HT-29 (cell line): ENCODE measurements around the gene TMEM121B. TPM values are rescaled to one million over a fixed set of nuclear protein-coding genes. Genes with fewer than 3 reads are reported as not detected.

Experiments used
- DNase-seq: peaks from one replicate; pipeline ENCODE4 v3.0.0-alpha.2; 2015; ENCODE audit warnings: low spot score
- total RNA-seq: library from RNA; depleted of rRNA; stranded (reverse); fragments of >200 nt; shearing (Covaris generic); gene quantifications from 2 replicates; pipeline ENCODE4 v1.2.3, GENCODE V29; 2014

Gene TMEM121B
- total RNA-seq, 1 experiment from 2014 or later, result 0.05 TPM

DNA sequence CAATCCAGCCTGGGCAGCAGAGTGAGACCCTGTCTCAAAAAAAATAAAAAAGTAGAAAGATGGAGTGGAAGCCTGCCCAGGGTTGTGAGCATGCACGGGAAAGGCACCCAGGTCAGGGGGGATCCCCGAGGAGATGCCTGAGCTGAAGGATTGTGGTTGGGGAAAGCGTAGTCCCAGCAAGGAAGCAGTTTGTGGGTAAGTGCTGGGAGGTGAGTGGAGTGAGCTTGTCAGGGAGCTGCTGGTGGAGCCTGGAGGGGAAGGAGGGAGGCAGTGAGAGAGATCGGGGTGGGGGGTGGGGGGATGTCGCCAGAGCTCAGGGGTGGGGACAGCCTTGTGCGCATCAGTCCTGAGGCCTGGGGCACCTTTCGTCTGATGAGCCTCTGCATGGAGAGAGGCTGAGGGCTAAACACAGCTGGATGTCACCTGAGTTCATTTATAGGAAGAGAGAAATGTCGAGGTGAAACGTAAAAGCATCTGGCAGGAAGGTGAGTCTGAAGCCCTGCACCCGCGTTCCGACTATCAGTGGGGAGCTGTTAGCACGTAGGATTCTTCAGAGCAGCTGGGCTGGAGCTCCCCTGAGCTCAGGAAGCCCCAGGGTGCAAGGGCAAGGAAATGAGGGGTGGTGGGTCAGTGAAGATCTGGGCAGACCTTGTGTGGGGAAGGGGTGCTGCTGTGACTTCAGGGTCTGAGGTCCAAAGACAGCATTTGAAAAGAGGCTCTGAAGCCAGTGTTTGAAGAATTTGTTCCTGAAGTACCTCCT, 10.2 kb downstream of the TMEM121B start:
- no peak for DNase-seq

DNA sequence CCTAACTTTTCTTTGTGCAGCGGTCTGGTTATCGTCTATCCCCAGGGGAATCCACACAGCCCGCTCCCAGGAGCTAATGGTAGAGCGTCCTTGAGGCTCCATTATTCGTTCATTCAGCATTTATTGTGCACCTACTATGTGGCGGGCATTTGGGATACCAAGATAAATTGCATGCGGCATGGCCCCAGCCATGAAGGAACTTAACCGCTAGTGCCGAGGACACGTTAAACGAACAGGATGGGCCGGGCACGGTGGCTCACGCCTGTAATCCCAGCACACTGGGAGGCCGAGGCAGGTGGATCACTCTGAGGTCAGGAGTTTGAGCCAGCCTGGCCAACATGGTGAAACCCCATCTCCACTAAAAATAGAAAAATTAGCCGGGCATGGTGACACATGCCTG, 11.2 kb downstream of the TMEM121B start:
- no peak for DNase-seq

DNA sequence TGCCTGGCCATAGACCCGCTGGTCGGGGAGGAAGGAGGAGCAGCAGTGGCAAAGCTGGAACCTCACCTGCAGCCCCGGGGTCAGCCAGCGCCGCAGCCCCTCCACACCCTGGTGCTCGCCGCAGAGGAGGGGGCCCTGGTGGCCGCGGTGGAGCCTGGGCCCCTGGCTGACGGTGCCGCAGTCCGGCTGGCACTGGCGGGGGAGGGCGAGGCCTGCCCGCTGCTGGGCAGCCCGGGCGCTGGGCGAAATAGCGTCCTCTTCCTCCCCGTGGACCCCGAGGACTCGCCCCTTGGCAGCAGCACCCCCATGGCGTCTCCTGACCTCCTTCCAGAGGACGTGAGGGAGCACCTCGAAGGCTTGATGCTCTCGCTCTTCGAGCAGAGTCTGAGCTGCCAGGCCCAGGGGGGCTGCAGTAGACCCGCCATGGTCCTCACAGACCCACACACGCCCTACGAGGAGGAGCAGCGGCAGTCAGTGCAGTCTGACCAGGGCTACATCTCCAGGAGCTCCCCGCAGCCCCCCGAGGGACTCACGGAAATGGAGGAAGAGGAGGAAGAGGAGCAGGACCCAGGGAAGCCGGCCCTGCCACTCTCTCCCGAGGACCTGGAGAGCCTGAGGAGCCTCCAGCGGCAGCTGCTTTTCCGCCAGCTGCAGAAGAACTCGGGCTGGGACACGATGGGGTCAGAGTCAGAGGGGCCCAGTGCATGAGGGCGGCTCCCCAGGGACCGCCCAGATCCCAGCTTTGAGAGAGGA, 11.9 kb downstream of the TMEM121B start:
- DNase-seq, result no peak

DNA sequence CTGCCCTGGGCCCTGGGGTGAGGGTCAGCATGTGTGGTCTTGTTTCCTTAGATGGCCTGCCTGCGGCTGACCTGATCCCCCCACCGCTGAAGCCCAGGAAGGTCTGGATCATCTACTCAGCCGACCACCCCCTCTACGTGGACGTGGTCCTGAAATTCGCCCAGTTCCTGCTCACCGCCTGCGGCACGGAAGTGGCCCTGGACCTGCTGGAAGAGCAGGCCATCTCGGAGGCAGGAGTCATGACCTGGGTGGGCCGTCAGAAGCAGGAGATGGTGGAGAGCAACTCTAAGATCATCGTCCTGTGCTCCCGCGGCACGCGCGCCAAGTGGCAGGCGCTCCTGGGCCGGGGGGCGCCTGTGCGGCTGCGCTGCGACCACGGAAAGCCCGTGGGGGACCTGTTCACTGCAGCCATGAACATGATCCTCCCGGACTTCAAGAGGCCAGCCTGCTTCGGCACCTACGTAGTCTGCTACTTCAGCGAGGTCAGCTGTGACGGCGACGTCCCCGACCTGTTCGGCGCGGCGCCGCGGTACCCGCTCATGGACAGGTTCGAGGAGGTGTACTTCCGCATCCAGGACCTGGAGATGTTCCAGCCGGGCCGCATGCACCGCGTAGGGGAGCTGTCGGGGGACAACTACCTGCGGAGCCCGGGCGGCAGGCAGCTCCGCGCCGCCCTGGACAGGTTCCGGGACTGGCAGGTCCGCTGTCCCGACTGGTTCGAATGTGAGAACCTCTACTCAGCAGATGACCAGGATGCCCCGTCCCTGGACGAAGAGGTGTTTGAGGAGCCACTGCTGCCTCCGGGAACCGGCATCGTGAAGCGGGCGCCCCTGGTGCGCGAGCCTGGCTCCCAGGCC, 12.7 kb downstream of the TMEM121B start:
- no peak for DNase-seq

DNA sequence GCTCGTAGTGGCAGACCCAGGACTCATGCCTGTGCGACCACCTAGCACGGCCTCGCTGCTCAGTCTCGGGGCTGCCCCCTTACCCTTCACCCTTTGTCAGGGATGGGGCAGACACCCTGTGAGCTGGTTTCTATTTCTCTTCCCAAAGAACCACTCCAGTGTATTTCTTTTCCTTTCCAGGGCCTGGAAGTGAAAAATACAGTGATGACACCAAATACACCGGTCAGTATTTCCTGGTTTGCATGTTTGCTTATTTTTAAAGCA, 13.7 kb downstream of the TMEM121B start:
- no peak for DNase-seq

DNA sequence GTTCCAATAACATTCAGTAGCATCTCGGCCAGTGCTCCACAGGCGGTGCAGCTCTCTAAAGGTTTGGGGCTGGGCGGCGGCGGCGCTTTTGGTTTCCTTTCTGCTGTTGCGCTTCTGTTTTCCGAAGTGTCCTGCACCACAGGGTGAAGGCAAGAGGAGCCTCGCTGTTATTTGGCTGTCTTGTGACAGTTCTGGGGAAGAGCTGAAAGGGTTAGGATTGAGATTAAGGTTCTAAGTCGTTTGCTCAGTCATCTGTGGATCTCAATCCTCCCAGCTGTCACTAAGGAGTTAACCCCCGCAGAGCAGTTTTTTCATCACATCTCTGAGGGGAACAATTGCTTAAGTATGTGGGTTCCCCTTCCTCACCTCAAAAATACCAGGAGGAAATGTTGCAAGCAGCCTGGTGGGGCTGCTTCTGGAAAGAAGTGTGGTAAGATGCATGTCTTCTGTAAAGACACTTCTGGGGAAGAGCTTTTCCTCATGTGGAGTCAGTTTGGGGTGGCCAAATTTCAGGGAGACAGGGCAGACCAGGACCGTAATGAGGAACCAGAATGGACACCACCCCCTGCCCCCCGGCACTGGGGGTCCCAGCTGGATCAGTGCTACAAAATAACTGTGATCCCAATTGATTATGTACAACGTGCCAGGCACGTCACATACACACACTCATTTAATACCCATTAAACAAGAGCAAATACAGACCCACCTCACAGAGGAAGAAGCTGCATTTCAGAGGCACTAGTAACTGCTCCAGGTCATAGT, 14.2 kb downstream of the TMEM121B start:
- DNase-seq, result no peak

DNA sequence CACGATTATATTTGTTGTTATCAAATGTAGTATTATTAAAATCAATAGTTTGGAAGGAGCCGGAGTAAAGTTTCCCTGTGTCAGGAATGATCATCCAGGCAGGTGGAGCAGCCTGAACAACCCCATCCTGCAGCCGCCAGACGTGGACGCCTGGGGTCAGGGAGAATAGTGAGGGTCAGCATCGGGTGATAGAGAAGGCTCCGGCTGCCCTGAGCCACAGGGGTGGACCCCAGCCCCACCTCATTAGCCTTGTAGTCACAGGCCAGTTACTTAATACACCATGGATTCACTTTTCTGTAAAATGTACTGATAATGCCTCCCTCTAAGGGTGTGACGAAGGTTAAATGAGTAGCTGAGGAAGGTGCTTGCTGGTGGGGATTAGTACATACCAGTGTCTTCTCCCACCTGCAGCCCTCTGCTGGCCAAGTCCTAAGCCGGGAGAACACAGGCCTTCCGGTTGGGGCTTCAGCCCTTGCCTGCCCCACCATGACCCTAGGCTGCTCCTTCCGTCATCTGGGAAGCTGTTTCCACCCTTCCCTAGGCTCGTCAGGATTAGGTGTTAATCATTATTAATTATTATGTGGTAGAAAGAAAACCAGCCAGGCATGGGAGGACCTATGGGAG, 14.9 kb downstream of the TMEM121B start:
- no peak for DNase-seq

DNA sequence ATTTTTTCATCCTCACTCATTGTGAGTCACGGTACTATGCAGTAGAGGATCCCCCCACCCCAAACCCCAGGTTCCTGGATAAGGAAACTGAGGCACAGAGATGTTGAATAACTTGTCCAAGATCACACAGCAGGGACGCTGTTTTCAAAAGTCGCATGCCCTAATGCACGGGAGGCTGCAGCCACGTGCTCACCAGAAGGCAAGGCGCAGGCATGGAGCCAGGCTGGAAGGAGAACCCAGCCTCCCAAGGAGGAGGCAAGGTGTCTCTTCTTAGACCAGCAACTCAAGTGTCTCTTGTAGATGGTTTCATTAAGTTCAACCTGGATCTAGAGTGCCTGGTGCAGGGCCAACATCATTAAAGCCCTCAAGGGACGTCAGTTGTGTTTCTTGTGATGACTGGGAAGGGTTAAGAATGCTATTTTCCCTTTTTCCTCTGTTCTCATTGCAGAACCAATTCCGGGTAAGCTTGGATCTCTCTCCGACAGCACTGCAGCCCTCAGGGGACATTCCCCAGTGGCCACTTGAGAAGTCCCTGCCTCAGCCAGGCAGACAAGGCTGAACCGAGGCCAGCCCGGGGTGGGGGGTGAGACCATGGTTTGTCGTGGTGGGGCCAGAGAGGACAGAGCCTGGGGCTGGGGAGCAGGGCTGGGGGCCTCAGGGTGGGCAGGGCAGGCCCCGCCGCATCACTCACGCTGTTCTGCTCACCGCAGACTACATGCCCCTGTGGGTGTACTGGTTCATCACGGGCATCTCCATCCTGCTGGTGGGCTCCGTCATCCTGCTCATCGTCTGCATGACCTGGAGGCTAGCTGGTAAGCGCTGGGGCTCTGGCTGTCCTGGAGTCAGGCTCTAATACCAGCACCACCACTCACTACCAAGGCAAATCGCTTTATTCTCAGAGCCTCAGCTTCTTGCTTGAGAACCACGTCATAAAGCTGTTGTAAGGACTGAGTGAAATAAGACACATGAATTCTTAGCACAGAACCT, 15.7 kb downstream of the TMEM121B start:
- DNase-seq, result no peak

DNA sequence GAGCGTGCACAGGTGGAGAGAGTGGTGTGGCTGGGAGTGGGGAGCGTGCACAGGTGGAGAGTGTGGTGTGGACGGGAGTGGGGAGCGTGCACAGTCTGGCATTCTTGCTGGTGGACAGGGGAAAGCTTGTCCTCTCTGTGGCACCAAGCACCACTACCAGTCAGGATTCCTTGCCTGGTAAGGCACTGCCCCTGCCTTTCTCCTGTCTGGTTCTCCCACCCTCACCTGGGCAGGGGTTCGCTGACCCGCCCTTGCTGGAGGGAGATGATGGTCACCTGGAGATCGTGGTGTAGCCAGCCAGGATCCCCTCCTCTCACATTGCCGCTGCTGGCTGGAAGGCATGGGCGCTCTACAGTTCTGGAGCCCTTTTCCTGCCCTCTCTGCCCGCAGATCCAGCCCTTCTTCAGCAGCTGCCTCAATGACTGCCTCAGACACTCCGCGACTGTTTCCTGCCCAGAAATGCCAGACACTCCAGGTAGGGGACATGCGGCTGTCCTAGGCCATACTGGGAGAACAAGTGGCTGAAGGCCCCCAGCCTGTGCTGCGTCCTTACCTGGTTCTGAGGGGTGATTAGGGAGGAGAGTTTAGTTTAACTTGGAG, 16.7 kb downstream of the TMEM121B start:
- DNase-seq, result no peak

DNA sequence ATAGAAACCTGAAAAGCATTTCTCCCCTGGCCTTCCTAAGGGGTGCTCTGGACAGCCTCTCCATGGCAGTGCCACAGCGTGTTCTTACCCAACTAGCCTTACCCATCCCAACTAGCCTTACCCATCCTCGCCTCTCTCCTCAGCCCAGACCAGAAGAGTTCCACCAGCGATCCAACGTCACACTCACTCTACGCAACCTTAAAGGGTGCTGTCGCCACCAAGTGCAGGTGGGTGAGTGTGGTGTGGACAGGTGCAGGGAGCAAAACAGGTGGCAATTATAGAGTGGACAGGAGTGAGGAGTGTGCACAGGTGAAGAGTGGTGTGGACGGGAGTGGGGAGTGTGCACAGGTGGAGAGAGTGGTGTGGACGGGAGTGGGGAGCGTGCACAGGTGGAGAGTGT, 17.8 kb downstream of the TMEM121B start:
- DNase-seq, result no peak

DNA sequence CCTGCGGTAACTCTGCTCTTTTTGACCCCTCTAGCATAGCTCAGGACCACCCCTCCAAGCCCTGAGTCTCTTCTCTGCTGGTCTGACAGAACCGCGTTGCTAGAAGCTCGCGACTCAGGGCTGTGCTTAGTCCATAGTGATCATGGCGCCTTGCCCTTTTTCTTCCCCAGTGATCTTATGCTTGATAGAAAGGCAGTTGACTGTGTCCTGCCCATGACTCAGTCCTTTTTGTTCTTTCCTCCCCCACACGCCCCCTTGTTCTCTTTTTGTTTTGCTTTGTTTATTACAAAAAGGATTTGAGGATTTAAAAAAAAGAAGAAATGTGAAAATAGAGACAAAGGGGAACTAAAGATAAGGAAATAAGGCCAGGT, 18.9 kb downstream of the TMEM121B start:
- DNase-seq, result no peak

DNA sequence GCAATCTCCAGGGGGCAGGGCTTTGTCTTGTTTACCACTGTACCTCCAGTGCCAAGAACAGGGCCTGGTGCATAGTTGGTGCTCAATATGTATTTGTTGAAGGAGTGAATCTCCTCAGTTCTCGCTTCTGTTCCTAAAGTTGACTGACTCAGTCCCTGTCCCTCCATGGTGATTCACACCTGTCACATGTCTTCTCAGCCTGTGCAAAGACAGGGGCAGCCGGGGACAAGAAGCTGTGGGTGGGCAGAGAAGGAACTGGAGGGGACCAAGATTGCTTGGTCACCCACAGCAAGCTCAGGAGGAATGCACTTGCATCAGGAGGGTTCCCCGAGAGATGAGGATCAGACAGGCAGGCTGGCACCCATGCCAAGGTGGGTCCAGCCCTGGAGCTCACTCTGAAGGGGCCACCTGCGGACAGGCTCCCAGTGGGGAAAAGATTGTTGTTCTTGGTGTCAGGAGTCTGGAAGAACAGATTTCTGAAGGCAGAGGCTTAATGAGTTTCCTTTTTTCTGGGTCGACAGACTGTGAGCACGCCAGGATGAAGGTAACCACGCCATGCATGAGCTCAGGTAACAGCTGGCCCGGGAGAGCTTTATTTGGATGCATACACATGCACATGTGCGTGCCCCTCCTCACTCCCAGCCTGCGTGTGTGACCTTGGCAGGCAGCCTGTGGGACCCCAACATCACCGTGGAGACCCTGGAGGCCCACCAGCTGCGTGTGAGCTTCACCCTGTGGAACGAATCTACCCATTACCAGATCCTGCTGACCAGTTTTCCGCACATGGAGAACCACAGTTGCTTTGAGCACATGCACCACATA, 19.5 kb downstream of the TMEM121B start:
- no peak for DNase-seq

DNA sequence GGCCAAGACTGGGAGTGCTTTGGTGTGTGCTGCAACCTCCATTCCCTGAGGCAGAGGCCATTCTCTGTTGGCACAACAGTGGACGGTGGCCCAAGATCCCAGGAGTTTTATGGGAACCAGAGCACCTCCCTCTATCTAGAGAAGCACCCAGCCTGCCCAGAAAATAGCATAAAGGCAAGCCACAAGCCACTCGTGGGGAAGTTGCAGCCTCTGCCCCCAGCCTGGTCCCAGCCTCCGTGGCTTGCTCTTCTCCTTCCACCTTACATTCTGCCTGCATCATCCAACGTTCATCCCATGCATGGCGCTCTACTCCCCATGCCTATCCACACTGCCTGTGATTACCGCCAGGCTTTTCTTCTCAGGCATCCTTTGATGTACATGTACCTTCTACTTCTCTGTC, 20.5 kb downstream of the TMEM121B start:
- DNase-seq, result no peak

DNA sequence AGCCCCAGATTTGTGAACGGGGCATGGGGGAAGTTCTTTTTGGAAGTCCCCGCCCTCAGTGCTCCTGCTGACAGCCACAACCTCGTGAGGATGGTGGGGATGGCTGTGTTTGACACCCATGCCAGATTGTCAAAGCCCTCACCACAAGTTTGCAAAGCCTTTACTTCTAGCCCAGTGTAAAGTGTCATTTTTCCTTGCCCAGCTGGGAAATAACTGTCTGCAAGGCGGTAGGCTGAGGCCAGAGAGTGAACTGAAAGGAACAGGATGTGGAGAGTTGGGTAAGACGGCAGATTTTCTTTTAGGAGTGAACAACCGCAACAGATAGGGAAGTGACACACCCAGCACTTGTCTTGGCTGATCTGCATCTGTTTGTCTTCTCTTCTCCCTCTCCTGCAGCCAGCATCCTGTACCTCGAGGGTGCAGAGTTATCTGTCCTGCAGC, 22.8 kb downstream of the TMEM121B start:
- no peak for DNase-seq

DNA sequence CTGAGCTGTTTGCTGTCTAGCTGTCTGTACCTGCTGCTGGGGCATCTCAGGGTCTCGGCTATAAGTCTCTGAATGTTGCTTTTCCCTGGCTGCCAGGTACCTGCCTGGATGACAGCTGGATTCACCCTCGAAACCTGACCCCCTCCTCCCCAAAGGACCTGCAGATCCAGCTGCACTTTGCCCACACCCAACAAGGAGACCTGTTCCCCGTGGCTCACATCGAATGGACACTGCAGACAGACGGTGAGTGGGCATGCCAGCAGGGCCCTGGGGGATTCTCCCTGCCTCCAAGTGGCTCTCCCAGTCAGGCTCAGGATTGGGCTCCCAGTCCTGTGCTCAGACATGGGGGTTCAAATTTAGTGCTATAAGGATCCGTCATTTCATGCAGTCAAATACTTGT, 23.5 kb downstream of the TMEM121B start:
- DNase-seq, result no peak

DNA sequence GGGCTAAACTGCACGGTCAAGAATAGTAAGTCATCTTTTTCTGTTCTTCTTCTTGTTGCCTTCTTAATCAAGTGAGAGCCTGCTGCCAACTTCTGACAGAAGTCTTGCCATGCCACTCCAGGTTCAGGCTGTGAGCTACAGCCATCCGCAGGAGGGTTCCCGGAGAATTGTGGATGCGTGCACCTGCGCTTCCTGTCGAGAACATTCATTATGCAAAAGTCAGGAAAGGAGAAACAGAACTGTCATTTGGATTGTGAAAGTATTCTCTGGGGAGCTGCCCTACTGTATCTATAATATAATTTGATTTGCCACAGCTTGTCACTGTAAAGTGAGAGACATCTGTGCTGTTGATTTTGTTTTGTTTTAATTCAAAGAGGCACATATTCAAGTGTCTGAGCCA, 24.1 kb downstream of the TMEM121B start:
- DNase-seq, result no peak

DNA sequence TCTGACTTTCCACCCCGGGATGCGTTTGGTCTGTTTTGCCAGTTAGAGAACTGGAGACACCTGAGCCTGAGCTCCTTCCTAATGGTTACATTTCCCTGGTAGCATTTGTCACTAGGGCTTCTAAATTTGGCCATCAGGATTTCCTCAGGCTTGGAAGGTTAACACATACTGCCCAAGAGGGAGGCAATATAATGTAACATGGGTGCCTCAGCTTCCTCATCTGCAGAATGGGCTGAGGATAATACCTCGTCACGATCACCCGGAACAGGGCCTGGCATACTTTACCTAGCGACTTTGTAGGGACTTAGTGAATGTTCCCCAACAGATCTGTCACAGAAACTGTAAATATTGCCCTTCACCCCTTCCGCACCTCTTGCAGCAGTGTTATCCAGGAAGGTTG, 25.1 kb downstream of the TMEM121B start:
- no peak for DNase-seq

DNA sequence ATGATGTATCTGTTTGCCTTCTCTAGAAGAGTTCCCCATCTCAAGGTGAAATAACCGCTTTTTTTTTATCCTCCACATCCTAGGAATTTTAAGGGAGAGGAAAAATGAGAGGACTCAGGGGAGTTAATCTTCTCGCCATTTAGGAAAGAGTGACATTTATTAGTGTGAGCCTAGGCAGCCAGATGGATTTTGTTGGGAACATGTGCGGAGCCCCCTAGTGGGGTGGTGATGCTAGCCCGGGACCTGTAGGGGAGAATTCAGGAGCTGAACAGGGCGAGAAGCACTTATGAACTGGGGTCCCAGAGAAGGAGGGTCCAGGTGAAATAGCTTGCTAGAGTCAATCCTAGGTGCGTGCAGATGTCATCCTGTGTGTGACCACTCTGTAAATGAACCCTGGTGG, 25.6 kb downstream of the TMEM121B start:
- DNase-seq, result no peak

DNA sequence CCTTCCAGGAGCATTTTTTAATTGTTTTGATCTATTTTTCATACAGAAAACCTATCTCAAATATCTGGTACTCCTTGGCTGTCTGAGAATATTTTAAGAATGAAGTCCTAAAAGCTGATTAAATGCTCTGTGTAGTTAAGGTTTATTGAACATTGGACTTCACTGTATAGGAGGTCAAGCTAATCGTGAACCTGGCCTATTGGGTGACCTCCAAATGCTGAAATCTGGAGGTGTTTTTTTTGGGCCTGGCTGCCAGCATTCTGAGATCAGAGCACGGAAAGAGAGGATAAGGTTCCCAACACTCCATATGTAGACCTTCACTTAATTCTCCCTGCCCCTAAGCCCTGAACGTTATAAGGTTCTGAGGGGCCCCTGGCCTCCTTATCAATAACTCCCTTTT, 28.1 kb downstream of the TMEM121B start:
- DNase-seq, result no peak
